ENCODE measurements around the gene DST.

The DST gene

GRCh38 chr6:56532766-56533551 is 109.7 kb downstream of the DST start:
- DNase-seq: no peak

- no peak for DNase-seq
These were observed 110.7 kb downstream of the DST start for GRCh38 chr6:56531839-56532595.

- DNase-seq: no peak
These were observed 113.0 kb downstream of the DST start for GRCh38 chr6:56529594-56530191.

DNA sequence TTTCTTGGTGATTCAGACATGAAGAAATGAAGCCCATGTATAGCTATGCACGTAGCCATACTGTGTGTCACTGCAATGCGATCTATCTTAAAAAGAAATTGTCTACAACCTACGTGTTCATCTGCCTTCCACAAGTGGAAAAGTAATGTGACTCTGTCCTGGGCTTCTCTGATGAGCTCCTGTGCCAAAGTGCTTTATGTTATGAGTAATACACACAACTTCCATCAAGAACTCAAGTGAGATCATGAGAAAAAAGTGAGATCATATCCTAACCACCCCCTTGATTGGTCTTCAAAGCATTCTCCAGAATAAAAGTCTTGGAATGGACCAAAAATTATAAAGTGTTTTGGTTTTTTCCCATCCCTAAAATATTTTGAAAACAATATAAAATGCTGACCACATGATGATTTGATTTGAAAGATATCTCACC is 114.3 kb downstream of the DST start:
- DNase-seq: no peak

DNA sequence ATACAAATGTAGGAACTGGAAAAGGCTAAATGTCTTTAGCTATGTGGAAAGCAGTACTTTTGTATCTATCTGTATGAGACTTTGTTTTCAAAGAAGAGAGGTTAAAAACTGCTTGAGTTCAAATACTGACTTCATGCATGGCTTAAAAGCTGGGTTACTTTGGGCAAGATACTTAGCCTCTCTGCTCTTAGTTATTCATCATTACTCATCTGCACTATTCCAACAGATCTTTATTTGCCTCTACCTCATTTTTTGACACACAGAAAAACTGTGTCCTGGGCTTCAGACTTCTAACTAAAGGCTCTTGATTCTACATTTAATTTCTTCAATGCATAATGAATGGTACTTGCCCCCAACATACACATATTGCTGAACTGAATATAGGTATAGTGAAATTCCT is 114.8 kb downstream of the DST start:
- DNase-seq: no peak

DNA sequence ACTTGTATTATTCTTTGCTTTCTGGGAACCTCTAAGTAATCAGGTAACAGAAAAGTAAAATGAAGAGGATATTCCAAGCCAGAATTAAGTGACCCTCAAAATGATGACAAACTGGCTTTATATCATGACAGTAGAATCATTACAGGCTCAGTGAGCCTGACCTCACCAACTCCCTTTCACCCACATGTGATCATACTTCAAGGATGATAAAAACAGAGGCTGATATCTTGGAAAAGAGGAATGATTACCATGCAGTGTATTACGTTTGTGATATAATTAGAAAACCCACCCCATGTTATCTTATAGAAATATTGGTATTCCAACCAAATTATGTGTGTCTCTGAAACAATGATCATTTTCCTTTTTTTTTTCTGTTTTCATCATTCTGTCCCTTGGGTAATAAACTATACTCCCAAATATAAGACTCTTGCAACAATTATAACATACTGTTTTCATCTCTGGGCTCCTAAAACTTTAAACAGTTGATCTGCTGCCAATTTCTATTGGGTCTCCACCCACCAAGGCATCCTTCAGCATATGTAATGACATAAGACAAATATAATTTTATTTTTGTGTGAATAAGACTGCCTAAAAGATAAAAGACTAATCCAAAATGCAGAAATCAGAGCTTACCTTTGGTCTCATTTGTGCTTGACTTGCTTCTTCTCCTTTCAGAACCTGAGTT is 115.7 kb downstream of the DST start:
- DNase-seq: no peak

- no peak for DNase-seq
These were observed 116.5 kb downstream of the DST start for GRCh38 chr6:56525974-56526789.

DNA sequence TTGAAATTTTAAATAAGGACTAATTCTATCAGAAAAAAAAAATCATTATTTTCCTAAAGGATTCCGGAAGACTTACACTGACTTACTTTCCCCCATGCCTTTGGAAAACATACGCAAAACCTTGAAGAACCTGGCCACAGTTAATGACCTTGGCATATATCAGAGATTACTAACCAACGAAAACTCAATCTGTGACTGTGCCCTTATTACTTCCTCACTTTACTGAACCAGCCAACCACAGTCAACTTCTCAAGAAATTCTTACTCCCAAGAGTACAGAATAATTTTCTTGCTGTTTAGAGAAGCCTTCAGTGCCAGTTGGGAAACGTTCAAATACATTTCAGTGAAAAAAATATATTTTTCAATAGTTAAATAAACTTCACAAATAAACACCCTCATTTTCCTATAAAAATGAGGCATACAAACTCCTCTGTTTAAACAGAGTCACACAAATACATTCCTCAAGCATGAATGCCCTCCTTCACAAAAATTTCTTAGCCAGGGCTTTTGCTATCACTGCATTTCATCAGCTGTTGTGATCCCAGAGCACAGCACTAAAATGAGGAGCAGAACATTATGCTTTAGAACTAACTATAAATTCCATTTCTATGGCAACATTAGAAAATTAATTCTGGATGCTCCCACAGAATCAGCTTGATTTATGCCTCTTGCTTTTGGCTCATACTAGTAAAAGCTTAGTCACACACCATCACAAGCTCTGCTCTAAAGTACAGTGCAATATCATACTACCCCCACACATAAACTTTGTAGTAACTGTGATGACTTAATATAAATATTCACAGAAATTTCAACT is 117.6 kb downstream of the DST start:
- no peak for DNase-seq

GRCh38 chr6:56522495-56523270 is 120.0 kb downstream of the DST start:
- DNase-seq: no peak

GRCh38 chr6:56521976-56522375 is 120.7 kb downstream of the DST start:
- no peak for DNase-seq

- no peak for DNase-seq
These were observed 121.2 kb downstream of the DST start for GRCh38 chr6:56521454-56521853.

GRCh38 chr6:56520218-56520617 is 122.5 kb downstream of the DST start:
- no peak for DNase-seq

- DNase-seq: no peak
These were observed 123.5 kb downstream of the DST start for GRCh38 chr6:56518995-56519767.

GRCh38 chr6:56517155-56517745 is 125.4 kb downstream of the DST start:
- DNase-seq: no peak

GRCh38 chr6:56516003-56516402 is 126.7 kb downstream of the DST start:
- no peak for DNase-seq

- no peak for DNase-seq
These were observed 127.4 kb downstream of the DST start for GRCh38 chr6:56515081-56515905.

DNA sequence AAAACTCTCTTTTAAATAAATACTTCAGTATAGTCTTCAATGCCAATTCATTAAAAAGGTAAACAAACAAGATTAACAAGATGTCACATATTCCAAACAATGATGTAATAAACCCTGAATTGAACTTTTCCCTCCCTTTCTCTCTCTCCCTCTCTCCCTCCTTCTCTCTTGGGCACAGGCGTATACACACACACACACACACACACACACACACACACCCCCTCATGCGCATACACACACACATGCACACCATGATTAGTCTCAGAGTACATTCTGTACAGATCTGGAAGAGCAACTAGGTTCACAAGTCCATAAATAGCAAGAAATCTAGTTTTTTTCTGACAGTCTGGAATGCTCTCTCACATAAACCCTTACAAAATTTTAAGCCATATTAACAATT is 128.3 kb downstream of the DST start:
- no peak for DNase-seq

DNA sequence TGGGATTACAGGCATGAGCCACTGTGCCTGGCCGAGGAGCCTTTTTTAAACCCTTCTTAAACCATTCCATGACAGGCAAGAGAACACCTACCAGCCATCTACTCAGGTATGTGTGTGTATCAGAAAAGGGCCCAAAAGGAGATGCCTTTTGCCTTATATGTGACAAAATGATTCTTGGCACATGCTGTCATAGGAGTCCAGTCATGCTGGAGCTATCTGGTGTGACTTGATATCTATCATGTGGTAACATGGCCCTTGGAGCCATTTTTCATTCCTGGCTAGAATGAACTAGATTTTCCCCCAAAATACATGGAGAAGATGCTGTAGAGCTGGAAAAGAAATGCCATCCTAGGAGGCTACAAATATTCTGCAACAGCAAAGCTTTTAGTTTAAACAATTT is 129.1 kb downstream of the DST start:
- no peak for DNase-seq

DNA sequence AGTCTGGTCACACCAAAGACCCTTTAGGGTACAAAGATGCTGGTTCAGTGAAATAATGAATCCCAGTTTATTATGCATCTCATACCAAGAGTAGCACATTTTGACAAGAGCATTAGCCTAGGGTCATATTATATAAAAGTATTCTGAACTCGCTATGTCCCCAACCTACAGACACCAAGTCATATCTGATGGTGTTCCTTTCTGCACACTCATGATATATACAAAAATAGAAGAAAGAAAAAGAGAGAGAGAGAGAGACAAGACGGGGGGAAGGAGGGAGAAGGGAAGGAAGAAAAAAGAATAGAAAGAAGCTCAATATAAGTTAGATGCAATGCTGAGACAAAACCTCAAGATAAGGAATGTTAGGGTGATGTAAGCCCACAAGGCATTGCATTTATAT is 131.1 kb downstream of the DST start:
- DNase-seq: no peak
